Astrocyte of the cerebellum (primary cell): ENCODE data around the gene ORC6.

ENCODE experiments used
- DNase-seq: peaks from one replicate; pipeline ENCODE4 v3.0.0-alpha.2; 2011; ENCODE audit warnings: low read depth
- H3K4me3 ChIP-seq: 2 replicates; pipeline ENCODE4 v1.5.1; 2011; ENCODE audit warnings: mild to moderate bottlenecking, low read depth, low read length, moderate library complexity
- CTCF ChIP-seq: IDR thresholded peaks from 2 replicates; pipeline ENCODE4 v1.5.1; 2012; ENCODE audit warnings: low read length, low read depth, moderate library complexity, mild to moderate bottlenecking; ENCODE audit errors: missing control alignments
- in situ Hi-C: cut with HindIII; loops from 2 replicates; pipeline ENCODE4 v1.10.0; 2017; ENCODE audit warnings: low sequenced_read_pairs

ORC6 gene

GRCh38 chr16:46719528-46719927, 30.1 kb downstream of the ORC6 start:
- DNase-seq = no peak
- no peak overlapping the region for H3K4me3 ChIP-seq
- in situ Hi-C loops = no loop called here
- no peak for TF ChIP-seq CTCF

GRCh38 chr16:46720619-46721018, 31.2 kb downstream of the ORC6 start:
- no peak for TF ChIP-seq CTCF
- no peak overlapping the region for H3K4me3 ChIP-seq
- in situ Hi-C loops = no loop called here
- no peak for DNase-seq

GRCh38 chr16:46721885-46722284, 32.4 kb downstream of the ORC6 start:
- in situ Hi-C loops = no loop called here
- no peak for DNase-seq
- no peak overlapping the region for H3K4me3 ChIP-seq
- no peak for TF ChIP-seq CTCF

GRCh38 chr16:46727184-46727583, 37.7 kb downstream of the ORC6 start:
- TF ChIP-seq CTCF = no peak
- DNase-seq = no peak
- in situ Hi-C loops = no loop called here
- H3K4me3 ChIP-seq = no peak overlapping the region

GRCh38 chr16:46727630-46728029, 38.2 kb downstream of the ORC6 start:
- in situ Hi-C loops = no loop called here

GRCh38 chr16:46728806-46729205, 39.3 kb downstream of the ORC6 start:
- no peak overlapping the region for H3K4me3 ChIP-seq
- in situ Hi-C loops = no loop called here
- no peak for DNase-seq
- TF ChIP-seq CTCF = no peak

More at GRCh38 chr16:46727630-46728029, 38.2 kb downstream of the ORC6 start:
- no peak overlapping the region for H3K4me3 ChIP-seq
- no peak for TF ChIP-seq CTCF
- DNase-seq = no peak

GRCh38 chr16:46729326-46729995, 40.0 kb downstream of the ORC6 start:
- DNase-seq = no peak
- TF ChIP-seq CTCF = no peak
- in situ Hi-C loops = no loop called here
- H3K4me3 ChIP-seq = no peak overlapping the region
